K562 (cell line): Measurements from ENCODE around the gene CPT1C. TPM values are rescaled to one million over a fixed set of nuclear protein-coding genes. Genes with fewer than 3 reads are reported as not detected.

Experiments used
- ATAC-seq: fragments of 200-7000 bp; cut with Tn5 transposase; 3 replicates; pipeline ENCODE4 v1.9.1; 2020; ENCODE audit warnings: moderate library complexity
- BruUV-seq: library from RNA; stranded (reverse); fragments of 400-500 nt; replicated peaks from 2 replicates; lab custom pipeline; 2021; lab: Mats Ljungman, UMichigan
- CTCF ChIA-PET: fragments of 300-600 bp; formaldehyde crosslinking; extraction: SDS; loops from one replicate; lab custom pipeline; 2021; ENCODE audit warnings: low intra/inter-chr PET ratio; lab: Yijun Ruan, JAX
- POLR2A ChIA-PET: fragments of 300-600, 350-650 bp; sonication (Branson Sonifier 250); formaldehyde crosslinking; extraction: SDS; loops from one replicate; lab custom pipeline; 2021; ENCODE audit warnings: antibody characterized with exemption, inconsistent platforms; lab: Yijun Ruan, JAX
- DNase-seq, 4 experiments: peaks; one replicate each; pipeline versions ENCODE4 v3.0.0 to v3.0.0-alpha.2; 2011 to 2018; ENCODE audit warnings: low spot score in 3 of 4, mixed read lengths in 3 of 4; ENCODE audit errors: extremely low read depth in 1 of 4
- FAIRE-seq: peaks from 2 replicates; lab custom pipeline; 2011; peaks lifted over from hg19 to GRCh38; lab: Jason Lieb, UNC
- H2AFZ ChIP-seq: 2 replicates; pipeline ENCODE4 v1.6.0; 2011; ENCODE audit warnings: low read depth, low read length, control low read depth, inconsistent platforms
- H3K27ac ChIP-seq: fragments of 200-600 bp; 3 replicates; pipeline ENCODE4 v1.8.0; 2011; ENCODE audit warnings: low read depth, mild to moderate bottlenecking, control low read depth, inconsistent platforms, low read length, moderate library complexity, mixed read lengths; ENCODE audit errors: extremely low read depth
- H3K27me3 ChIP-seq, 2 experiments: fragments of 300-600 bp in 1 of 2; 2 replicates in 1 of 2; 3 replicates in 1 of 2; pipeline versions ENCODE4 v1.6.0 to v1.8.0; 2011; ENCODE audit warnings: inconsistent platforms in 2 of 2, low read length in 2 of 2, mild to moderate bottlenecking in 1 of 2, mixed read lengths in 1 of 2, moderate library complexity in 1 of 2; ENCODE audit not compliant: control insufficient read depth in 2 of 2, insufficient read depth in 2 of 2
- H3K36me3 ChIP-seq: fragments of 300-600 bp; 3 replicates; pipeline ENCODE4 v1.8.0; 2011; ENCODE audit warnings: mild to moderate bottlenecking, low read length, inconsistent platforms; ENCODE audit not compliant: control insufficient read depth, insufficient read depth
- H3K4me1 ChIP-seq, 2 experiments: fragments of 200-600 bp in 1 of 2; replicated peaks in 1 of 2; 2 replicates in 1 of 2; 3 replicates in 1 of 2; pipeline versions ENCODE4 v1.5.1 to v1.8.0; 2011; ENCODE audit warnings: inconsistent platforms in 2 of 2, low read length in 2 of 2, mild to moderate bottlenecking in 1 of 2, mixed read lengths in 1 of 2, moderate library complexity in 1 of 2; ENCODE audit not compliant: control insufficient read depth in 2 of 2, insufficient read depth in 2 of 2
- H3K4me2 ChIP-seq: 2 replicates; pipeline ENCODE4 v1.6.1; 2011; ENCODE audit warnings: low read length, control low read depth, inconsistent platforms, mixed read lengths; ENCODE audit not compliant: insufficient read depth
- H3K4me3 ChIP-seq: fragments of 200-600 bp; sonication (generic), shearing (Covaris generic); 2 replicates; pipeline ENCODE4 v1.5.1; 2016; ENCODE audit warnings: control low read depth, inconsistent platforms
- H3K79me2 ChIP-seq: fragments of 200-600 bp; 3 replicates; pipeline ENCODE4 v1.8.0; 2011; ENCODE audit warnings: low read length, inconsistent platforms; ENCODE audit not compliant: control insufficient read depth, insufficient read depth
- H3K9ac ChIP-seq, 2 experiments: 2 replicates each; pipeline versions ENCODE4 v1.6.0 to v1.6.1; 2011; ENCODE audit warnings: low read depth in 2 of 2, low read length in 2 of 2, control low read depth in 1 of 2, inconsistent platforms in 1 of 2, mild to moderate bottlenecking in 1 of 2, mixed read lengths in 1 of 2; ENCODE audit not compliant: insufficient read depth in 1 of 2
- H3K9me1 ChIP-seq: one replicate; pipeline ENCODE4 v1.6.0; 2011; ENCODE audit warnings: inconsistent platforms, mild to moderate bottlenecking, low read length, moderate library complexity; ENCODE audit not compliant: control insufficient read depth, insufficient read depth
- H3K9me3 ChIP-seq: replicated peaks from 2 replicates; pipeline ENCODE4 v1.5.1; 2011; ENCODE audit warnings: low read depth, low read length, inconsistent platforms; ENCODE audit not compliant: control insufficient read depth, insufficient read depth
- H4K20me1 ChIP-seq: replicated peaks from 2 replicates; pipeline ENCODE4 v1.6.1; 2011; ENCODE audit warnings: low read length, inconsistent platforms, mixed read lengths; ENCODE audit not compliant: control insufficient read depth, insufficient read depth
- ATF1 ChIP-seq, 2 experiments: fragments of 450-650 bp in 1 of 2; IDR thresholded peaks; 2 replicates each; pipeline ENCODE4 v1.6.1; 2016; ENCODE audit warnings: missing compliant biosample characterization in 1 of 2, missing genetic modification characterization in 1 of 2
- ATF3 ChIP-seq, 2 experiments: fragments of 450-650 bp in 1 of 2; sonication (generic) in 1 of 2; formaldehyde crosslinking in 1 of 2; IDR thresholded peaks in 1 of 2; conservative IDR thresholded peaks in 1 of 2; 2 replicates each; pipeline versions ENCODE4 v1.6.1 to v1.8.1; 2016 to 2023; ENCODE audit warnings: mild to moderate bottlenecking in 2 of 2, moderate library complexity in 2 of 2, inconsistent platforms in 1 of 2, missing genetic modification reagents in 1 of 2
- C11orf30 ChIP-seq: fragments of 450-650 bp; IDR thresholded peaks from 2 replicates; pipeline ENCODE4 v1.6.1; 2016; ENCODE audit warnings: low read depth, mild to moderate bottlenecking
- CHD2 ChIP-seq: IDR thresholded peaks from 2 replicates; pipeline ENCODE4 v1.6.1; 2011; ENCODE audit warnings: low read depth, low read length
- CREM ChIP-seq: IDR thresholded peaks from 2 replicates; pipeline ENCODE4 v1.6.1; 2014; ENCODE audit warnings: antibody characterized with exemption, low read depth
- FOS ChIP-seq: IDR thresholded peaks from 3 replicates; pipeline ENCODE4 v1.6.1; 2011; ENCODE audit not compliant: insufficient read length; ENCODE audit errors: extremely low read depth
- HNRNPLL ChIP-seq: fragments of 200-400 bp; formaldehyde crosslinking; IDR thresholded peaks from 2 replicates; pipeline ENCODE4 v1.6.1; 2017; ENCODE audit warnings: low read length, low read depth, mild to moderate bottlenecking; ENCODE audit not compliant: poor library complexity, severe bottlenecking
- KLF1 ChIP-seq: fragments of 450-650 bp; IDR thresholded peaks from 2 replicates; pipeline ENCODE4 v1.6.1; 2016; ENCODE audit warnings: missing genetic modification characterization, missing compliant biosample characterization
- NFE2 ChIP-seq: IDR thresholded peaks from 2 replicates; pipeline ENCODE4 v1.6.1; 2014; ENCODE audit warnings: antibody characterized with exemption, low read depth
- NRF1 ChIP-seq, 2 experiments: fragments of 450-650 bp; IDR thresholded peaks in 1 of 2; conservative IDR thresholded peaks in 1 of 2; 2 replicates each; pipeline ENCODE4 v1.6.1; 2014; ENCODE audit warnings: mild to moderate bottlenecking in 2 of 2
- SMARCB1 ChIP-seq: IDR thresholded peaks from 2 replicates; pipeline ENCODE4 v1.6.1; 2011; ENCODE audit warnings: improper control_type of control experiment, low read depth; ENCODE audit not compliant: insufficient read length
- XRCC5 ChIP-seq: fragments of 200-400 bp; formaldehyde crosslinking; IDR thresholded peaks from 2 replicates; pipeline ENCODE4 v1.6.1; 2017; ENCODE audit warnings: low read depth, mild to moderate bottlenecking, low read length
- ZNF143 ChIP-seq: sonication (generic); formaldehyde crosslinking; IDR thresholded peaks from 2 replicates; pipeline ENCODE4 v1.9.0; 2022; ENCODE audit warnings: mild to moderate bottlenecking, missing genetic modification reagents
- ZNF316 ChIP-seq: fragments of 450-650 bp; IDR thresholded peaks from 2 replicates; pipeline ENCODE4 v1.6.1; 2016
- WGBS: fragments of 100-300 bp; shearing (Covaris generic); methylation state at CpG from one replicate; pipeline ENCODE4 v1.1.6; 2016; ENCODE audit warnings: low coverage, mixed read lengths; ENCODE audit not compliant: insufficient coverage; ENCODE audit errors: missing lambda C conversion rate; 5-methylcytosine and 5-hydroxymethylcytosine counted together
- in situ Hi-C: fragments of 300-500 bp; cut with MboI; formaldehyde crosslinking; loops from 4 replicates; pipeline ENCODE4 v1.15.0; 2018; ENCODE audit warnings: inconsistent platforms, mixed read lengths
- intact Hi-C: fragments of 100-400 bp; cut with micrococcal nuclease; formaldehyde crosslinking; loops from 2 replicates; pipeline ENCODE4 v1.14.2; 2022
- polyA plus RNA-seq, 8 experiments: library from polyadenylated mRNA; depleted of rRNA in 4 of 8; stranded (reverse) in 5 of 8; unstranded in 3 of 8; fragments of >200 nt; fragmentation: Nextera tagmentation in 2 of 8; fragmentation: Illumina TruSeq in 1 of 8; extraction: Ambion mirVana in 2 of 8; extraction: Trizol in 1 of 8; gene quantifications; 2 replicates each; pipeline versions ENCODE4 v1.2.1 to v1.2.3, GENCODE V29; 2011 to 2014; ENCODE audit warnings: inconsistent platforms in 1 of 8, missing spikeins in 1 of 8
- total RNA-seq, 7 experiments: library from RNA; depleted of rRNA in 6 of 7; stranded (reverse); fragments of >200 nt in 6 of 7; fragmentation: Illumina TruSeq in 2 of 7; extraction: Trizol in 2 of 7; gene quantifications; 2 replicates each; pipeline versions ENCODE4 v1.2.1 to v1.2.3, GENCODE V29; 2011 to 2021; ENCODE audit warnings: low replicate concordance in 1 of 7
- TF ChIP-seq, protein P1 (sequence below): sonication (generic); formaldehyde crosslinking; IDR thresholded peaks from 2 replicates; pipeline ENCODE4 v1.8.0; 2022; ENCODE audit warnings: missing genetic modification reagents, mild to moderate bottlenecking, moderate library complexity, borderline replicate concordance
- TF ChIP-seq, protein P2 (sequence below): fragments of 150-350 bp; IDR thresholded peaks from 2 replicates; pipeline ENCODE4 v1.6.1; 2014; ENCODE audit warnings: low read depth, mild to moderate bottlenecking, low read length, borderline replicate concordance

The CPT1C gene
- total and polyA plus RNA-seq, 9 of the 15 experiments (the other 6 are each of a cell fraction or from before 2014, with no cell fraction given), result 1.9 to 12.3 (median 3.0) TPM

DNA sequence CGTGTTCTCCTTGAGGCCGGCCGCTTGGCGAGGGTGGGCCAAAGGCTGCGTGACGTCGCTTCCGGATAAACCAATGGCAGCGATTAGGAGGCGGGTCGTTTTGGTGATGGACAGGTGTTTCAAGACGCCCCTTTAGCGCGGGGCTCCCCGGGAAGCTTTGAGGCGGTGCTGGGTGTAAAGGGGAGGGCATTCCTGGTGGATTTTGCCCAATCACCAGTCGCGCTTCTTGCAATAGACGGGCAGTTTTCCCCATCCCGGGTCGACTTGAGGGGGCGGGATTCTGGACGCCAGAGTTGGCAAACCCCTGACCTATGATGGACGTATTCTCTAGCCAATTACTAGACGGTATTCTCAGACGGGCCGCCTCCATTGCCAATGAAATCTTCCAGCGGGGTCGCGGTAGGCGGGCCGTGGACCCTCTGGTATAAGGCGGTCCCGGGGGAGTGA is 14.1 kb upstream of the CPT1C start:
- H3K27me3 ChIP-seq, result no peaks in the 10 kb centered on the region
- peak overlapping the region; percentile 97 for H3K27ac ChIP-seq
- ATAC-seq (peak; percentile 80), DNase-seq (peak; percentile 90 to 100 (median 95)), FAIRE-seq (peak; percentile 100)
- H2AFZ ChIP-seq, result peak overlapping the region; percentile 67
- intact Hi-C loops, result loop anchor here (2.0 to 5.0 kb wide), 5 partner anchors 34 to 190 kb away; partner anchors contain the start of genes AP2A1, PNKP, PRR12 and SCAF1
- CTCF ChIA-PET, result no interaction called here
- POLR2A ChIA-PET, result interaction anchor here (0.6 to 2.7 kb wide), 32 partner anchors 9 to 371 kb away, joined by 3 to 35 read pairs (median 4); partner anchors contain the start of genes ADM5, BCL2L12, FUZ and IRF3
- H3K4me2 ChIP-seq, result peak overlapping the region; percentile 91
- H4K20me1 ChIP-seq, result peaks cover 22% of the 10 kb centered on the region
- peaks cover 45% of the 10 kb centered on the region for H3K79me2 ChIP-seq
- H3K9me1 ChIP-seq, result no peaks in the 10 kb centered on the region
- H3K9ac ChIP-seq, result peak overlapping the region; percentile 96 to 100
- in situ Hi-C loops, result no loop called here
- peaks cover 48% of the 10 kb centered on the region; the same call in 2 of the 3 replicates for H3K36me3 ChIP-seq
- H3K9me3 ChIP-seq, result no peaks in the 10 kb centered on the region; the same call in 1 of the 2 replicates
- BruUV-seq, result no TSS peak
- WGBS, result under 1% methylated on average over 32 of the region's 34 CpGs
- peaks cover 32 to 49% of the 10 kb centered on the region in 2 experiments for H3K4me1 ChIP-seq
- peak overlapping the region; percentile 85 for H3K4me3 ChIP-seq
- peak; percentile 83 for TF ChIP-seq NFE2
- TF ChIP-seq ATF1 (CRISPR knock-in tag; IDR thresholded peaks at IDR 0.05), result no peak; the same call in 1 of the 2 replicates
- TF ChIP-seq ATF1 (tag; IDR thresholded peaks at IDR 0.05), result peak; percentile 98
- peak; percentile 71 to 78 for TF ChIP-seq NRF1 (conservative IDR thresholded peaks at IDR 0.05 in 1 of 2, IDR thresholded peaks at IDR 0.05 in 1 of 2)
- 0 out of 2 replicates have a peak, but pooled peaks have one; percentile 1 for TF ChIP-seq ZNF316
- no peak for TF ChIP-seq KLF1 (tag)
- no peak for TF ChIP-seq SMARCB1
- TF ChIP-seq HNRNPLL, result peak; percentile 37
- TF ChIP-seq, protein P1, sequence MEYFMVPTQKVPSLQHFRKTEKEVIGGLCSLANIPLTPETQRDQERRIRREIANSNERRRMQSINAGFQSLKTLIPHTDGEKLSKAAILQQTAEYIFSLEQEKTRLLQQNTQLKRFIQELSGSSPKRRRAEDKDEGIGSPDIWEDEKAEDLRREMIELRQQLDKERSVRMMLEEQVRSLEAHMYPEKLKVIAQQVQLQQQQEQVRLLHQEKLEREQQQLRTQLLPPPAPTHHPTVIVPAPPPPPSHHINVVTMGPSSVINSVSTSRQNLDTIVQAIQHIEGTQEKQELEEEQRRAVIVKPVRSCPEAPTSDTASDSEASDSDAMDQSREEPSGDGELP, result peak; percentile 74; the same call in 1 of the 2 replicates
- 0 out of 2 replicates have a peak, but pooled peaks have one; percentile 1 for TF ChIP-seq ZNF143 (CRISPR knock-in tag)
- TF ChIP-seq XRCC5, result 0 out of 2 replicates have a peak, but pooled peaks have one; percentile 38
- TF ChIP-seq, protein P2, sequence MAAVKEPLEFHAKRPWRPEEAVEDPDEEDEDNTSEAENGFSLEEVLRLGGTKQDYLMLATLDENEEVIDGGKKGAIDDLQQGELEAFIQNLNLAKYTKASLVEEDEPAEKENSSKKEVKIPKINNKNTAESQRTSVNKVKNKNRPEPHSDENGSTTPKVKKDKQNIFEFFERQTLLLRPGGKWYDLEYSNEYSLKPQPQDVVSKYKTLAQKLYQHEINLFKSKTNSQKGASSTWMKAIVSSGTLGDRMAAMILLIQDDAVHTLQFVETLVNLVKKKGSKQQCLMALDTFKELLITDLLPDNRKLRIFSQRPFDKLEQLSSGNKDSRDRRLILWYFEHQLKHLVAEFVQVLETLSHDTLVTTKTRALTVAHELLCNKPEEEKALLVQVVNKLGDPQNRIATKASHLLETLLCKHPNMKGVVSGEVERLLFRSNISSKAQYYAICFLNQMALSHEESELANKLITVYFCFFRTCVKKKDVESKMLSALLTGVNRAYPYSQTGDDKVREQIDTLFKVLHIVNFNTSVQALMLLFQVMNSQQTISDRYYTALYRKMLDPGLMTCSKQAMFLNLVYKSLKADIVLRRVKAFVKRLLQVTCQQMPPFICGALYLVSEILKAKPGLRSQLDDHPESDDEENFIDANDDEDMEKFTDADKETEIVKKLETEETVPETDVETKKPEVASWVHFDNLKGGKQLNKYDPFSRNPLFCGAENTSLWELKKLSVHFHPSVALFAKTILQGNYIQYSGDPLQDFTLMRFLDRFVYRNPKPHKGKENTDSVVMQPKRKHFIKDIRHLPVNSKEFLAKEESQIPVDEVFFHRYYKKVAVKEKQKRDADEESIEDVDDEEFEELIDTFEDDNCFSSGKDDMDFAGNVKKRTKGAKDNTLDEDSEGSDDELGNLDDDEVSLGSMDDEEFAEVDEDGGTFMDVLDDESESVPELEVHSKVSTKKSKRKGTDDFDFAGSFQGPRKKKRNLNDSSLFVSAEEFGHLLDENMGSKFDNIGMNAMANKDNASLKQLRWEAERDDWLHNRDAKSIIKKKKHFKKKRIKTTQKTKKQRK, result peak; percentile 97
- peak; percentile 97 for TF ChIP-seq FOS
- TF ChIP-seq CHD2, result peak; percentile 83
- TF ChIP-seq CREM, result peak; percentile 92
- TF ChIP-seq C11orf30, result peak; percentile 75; the same call in 1 of the 2 replicates
- no peak for TF ChIP-seq ATF3 (IDR thresholded peaks at IDR 0.05)
- peak; percentile 13; the same call in 1 of the 2 replicates for TF ChIP-seq ATF3 (CRISPR knock-in tag; conservative IDR thresholded peaks at IDR 0.05)
